ENCODE data around the gene LRRC53. TPM values are rescaled to one million over a fixed set of nuclear protein-coding genes. Genes with fewer than 3 reads are reported as not detected.

The LRRC53 gene
- total and polyA plus RNA-seq, 2 experiments from 2014 or later: 0.09 to 0.16 TPM

- H3K36me3 ChIP-seq: no peaks in the 10 kb centered on the region
- no peak overlapping the region for H3K27ac ChIP-seq
- DNase-seq (ENCODE audit: low read depth in 1 of 2, low spot score in 1 of 2): no peak
- no peaks in the 10 kb centered on the region for H3K27me3 ChIP-seq
- no peaks in the 10 kb centered on the region for H3K9me3 ChIP-seq (ENCODE audit: low read depth)
- H3K4me3 ChIP-seq: no peak overlapping the region
- H3K4me1 ChIP-seq (ENCODE audit: low read depth): no peaks in the 10 kb centered on the region
- no peak for TF ChIP-seq CTCF (IDR thresholded peaks at IDR 0.05; ENCODE audit: low read depth, low read length)
Observed at GRCh38 chr1:74505928-74506710, 6.3 kb downstream of the LRRC53 start.

GRCh38 chr1:74504933-74505512 is 7.4 kb downstream of the LRRC53 start:
- no peak for TF ChIP-seq CTCF (IDR thresholded peaks at IDR 0.05; ENCODE audit: low read depth, low read length)
- DNase-seq (ENCODE audit: low read depth in 1 of 2, low spot score in 1 of 2): no peak
- H3K27ac ChIP-seq: no peak overlapping the region

GRCh38 chr1:74504125-74504932 is 8.1 kb downstream of the LRRC53 start:
- Histone ChIP-seq H3K27ac (no peak overlapping the region), H3K27me3 (no peaks in the 10 kb centered on the region), H3K4me1 (ENCODE audit: low read depth) (no peaks in the 10 kb centered on the region), H3K36me3 (no peaks in the 10 kb centered on the region), H3K4me3 (no peak overlapping the region), H3K9me3 (ENCODE audit: low read depth) (no peaks in the 10 kb centered on the region)
- TF ChIP-seq CTCF (IDR thresholded peaks at IDR 0.05; ENCODE audit: low read depth, low read length): peak; percentile 86
- DNase-seq (ENCODE audit: low read depth in 1 of 2, low spot score in 1 of 2): peak; percentile 57 to 74

More at GRCh38 chr1:74504933-74505512, 7.4 kb downstream of the LRRC53 start:
- Histone ChIP-seq H3K9me3 (ENCODE audit: low read depth) (no peaks in the 10 kb centered on the region), H3K36me3 (no peaks in the 10 kb centered on the region), H3K4me3 (no peak overlapping the region), H3K27me3 (no peaks in the 10 kb centered on the region), H3K4me1 (ENCODE audit: low read depth) (no peaks in the 10 kb centered on the region)

GRCh38 chr1:74502858-74503257 is 9.6 kb downstream of the LRRC53 start:
- no peaks in the 10 kb centered on the region for H3K9me3 ChIP-seq (ENCODE audit: low read depth)
- H3K4me3 ChIP-seq: no peak overlapping the region
- H3K27me3 ChIP-seq: no peaks in the 10 kb centered on the region
- no peaks in the 10 kb centered on the region for H3K36me3 ChIP-seq
- H3K4me1 ChIP-seq (ENCODE audit: low read depth): no peaks in the 10 kb centered on the region
- H3K27ac ChIP-seq: no peak overlapping the region
- no peak for DNase-seq (ENCODE audit: low read depth in 1 of 2, low spot score in 1 of 2)
- no peak for TF ChIP-seq CTCF (IDR thresholded peaks at IDR 0.05; ENCODE audit: low read depth, low read length)

GRCh38 chr1:74502432-74502831 is 10.0 kb downstream of the LRRC53 start:
- no peak overlapping the region for H3K4me3 ChIP-seq
- no peak overlapping the region for H3K27ac ChIP-seq
- no peaks in the 10 kb centered on the region for H3K9me3 ChIP-seq (ENCODE audit: low read depth)
- peak; percentile 57 to 83 for DNase-seq (ENCODE audit: low read depth in 1 of 2, low spot score in 1 of 2)
- H3K27me3 ChIP-seq: no peaks in the 10 kb centered on the region
- TF ChIP-seq CTCF (IDR thresholded peaks at IDR 0.05; ENCODE audit: low read depth, low read length): no peak
- H3K36me3 ChIP-seq: no peaks in the 10 kb centered on the region
- H3K4me1 ChIP-seq (ENCODE audit: low read depth): no peaks in the 10 kb centered on the region

Measured in cardiac muscle cell (in vitro differentiated cells and primary cell).